ENCODE results near the gene COL8A2.

Gene COL8A2

DNA sequence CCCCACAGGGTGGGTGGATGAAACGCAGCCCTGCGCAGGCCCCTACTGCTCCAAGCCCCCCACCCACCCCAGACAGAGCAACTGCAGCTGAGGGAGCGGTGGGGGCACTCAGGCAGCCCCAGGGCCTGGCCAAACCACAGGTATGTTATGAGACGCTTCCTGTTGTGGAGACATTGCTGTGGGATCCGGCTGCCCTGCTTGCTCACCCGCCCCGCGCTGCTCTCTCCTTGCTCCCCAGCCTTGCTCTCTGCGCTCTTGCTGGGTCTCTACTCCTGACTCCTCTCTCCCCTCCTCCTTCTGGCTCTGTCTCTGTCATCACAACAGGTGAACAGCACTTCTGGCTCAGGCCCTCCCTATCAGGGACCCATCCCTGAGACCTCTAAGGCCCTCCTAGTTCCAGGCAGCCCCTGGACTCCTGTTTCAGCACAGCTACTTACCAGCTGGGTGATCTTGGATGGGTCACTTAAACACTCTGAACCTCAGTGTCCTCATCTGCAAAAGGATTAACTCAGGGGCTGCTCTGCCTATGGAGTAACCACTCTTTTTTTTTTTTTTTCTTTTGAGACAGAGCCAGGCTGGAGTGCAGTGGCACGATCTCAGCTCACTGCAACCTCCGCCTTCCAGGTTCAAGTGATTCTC lies 15.9 kb downstream of the COL8A2 start:
- DNase-seq: no peak

DNA sequence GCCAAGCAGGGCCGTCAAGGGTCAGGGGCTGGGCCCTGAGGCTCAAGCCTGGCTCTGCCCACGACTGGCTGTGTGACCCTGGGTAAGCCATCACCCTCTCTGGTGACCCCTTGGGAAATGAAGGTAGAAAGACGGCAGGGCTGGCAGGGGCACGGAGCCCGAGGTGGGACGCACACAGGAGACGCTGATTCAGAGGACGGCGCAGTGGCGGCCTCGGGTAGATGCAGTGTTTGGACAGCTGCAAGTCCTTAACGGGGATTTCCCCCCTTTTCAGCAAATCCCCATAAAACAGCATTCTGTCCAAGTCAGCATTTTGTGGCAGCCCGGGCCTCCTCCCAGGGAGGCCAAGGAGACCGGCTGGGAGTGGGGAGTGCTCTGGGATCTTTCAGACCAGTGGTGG lies 16.7 kb downstream of the COL8A2 start:
- DNase-seq: no peak

DNA sequence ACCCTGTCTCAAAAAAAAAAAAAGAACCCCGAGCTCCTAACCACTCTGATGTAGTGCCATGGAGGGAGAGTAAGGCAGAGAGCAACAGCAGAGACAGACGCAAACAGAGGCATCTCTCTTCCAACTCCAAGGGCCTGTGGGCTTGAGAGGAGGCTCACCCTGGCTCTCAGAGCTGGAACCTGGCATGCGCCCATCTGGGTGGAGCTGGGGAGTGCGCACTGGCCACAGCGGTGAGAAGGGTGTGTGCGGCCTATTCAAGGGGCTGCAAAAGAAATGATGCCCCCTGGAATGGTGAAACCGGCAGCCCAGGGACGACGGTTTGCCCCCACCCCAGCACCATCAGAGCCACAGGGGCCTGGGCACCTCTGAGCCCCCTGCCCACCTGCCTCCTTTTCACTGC lies 17.6 kb downstream of the COL8A2 start:
- no peak for DNase-seq

- DNase-seq: no peak
Measured at GRCh38 chr1:36106269-36106668, 18.8 kb downstream of the COL8A2 start.

GRCh38 chr1:36101546-36101945 lies 23.5 kb downstream of the COL8A2 start:
- no peak for DNase-seq

- DNase-seq: no peak
Measured at GRCh38 chr1:36100376-36100775, 24.6 kb downstream of the COL8A2 start.

- peak; percentile 75 to 87 (median 78) for DNase-seq
Measured at GRCh38 chr1:36099681-36100341, 25.2 kb downstream of the COL8A2 start.

- DNase-seq: no peak
Measured at GRCh38 chr1:36098650-36099365, 26.2 kb downstream of the COL8A2 start.

DNA sequence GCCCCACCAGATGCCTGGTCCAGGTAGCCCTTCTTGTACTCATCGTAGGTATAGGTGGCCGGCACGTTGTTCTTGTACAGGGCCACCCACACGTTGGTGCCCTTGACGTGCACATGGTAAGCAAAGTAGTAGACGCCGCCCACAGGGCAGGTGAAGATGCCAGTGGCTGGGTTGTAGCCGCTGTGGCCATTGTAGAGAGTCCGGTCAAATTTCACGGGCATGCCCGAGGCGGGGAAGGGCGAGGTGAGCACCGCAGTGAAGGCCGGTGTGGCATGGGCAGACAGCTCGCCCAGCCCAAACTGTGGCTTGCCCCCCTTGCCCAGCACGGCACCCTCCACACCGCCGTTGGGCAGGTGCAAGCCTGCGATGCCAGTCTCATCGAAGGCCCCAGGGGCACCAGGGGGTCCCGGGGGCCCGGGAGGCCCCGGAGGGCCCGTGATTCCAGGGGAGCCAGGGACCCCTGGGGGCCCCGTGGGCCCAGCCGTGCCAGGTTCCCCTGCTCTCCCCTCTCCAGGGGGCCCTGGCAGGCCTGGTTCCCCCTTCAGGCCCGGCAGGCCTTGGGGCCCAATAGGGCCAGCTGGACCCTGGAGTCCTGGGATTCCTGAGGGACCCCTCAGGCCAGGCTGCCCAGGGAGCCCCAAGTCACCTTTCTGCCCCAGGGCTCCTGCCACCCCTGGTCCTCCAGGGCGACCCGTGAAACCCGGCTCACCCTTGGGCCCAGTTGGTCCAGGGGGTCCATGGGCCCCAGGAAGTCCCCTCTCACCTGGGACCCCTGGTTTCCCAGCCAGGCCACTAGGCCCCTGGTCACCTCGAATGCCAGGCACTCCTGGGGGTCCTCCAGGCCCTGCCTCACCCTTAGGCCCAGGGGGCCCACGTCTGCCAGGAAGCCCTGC lies 27.1 kb downstream of the COL8A2 start:
- DNase-seq: no peak

DNA sequence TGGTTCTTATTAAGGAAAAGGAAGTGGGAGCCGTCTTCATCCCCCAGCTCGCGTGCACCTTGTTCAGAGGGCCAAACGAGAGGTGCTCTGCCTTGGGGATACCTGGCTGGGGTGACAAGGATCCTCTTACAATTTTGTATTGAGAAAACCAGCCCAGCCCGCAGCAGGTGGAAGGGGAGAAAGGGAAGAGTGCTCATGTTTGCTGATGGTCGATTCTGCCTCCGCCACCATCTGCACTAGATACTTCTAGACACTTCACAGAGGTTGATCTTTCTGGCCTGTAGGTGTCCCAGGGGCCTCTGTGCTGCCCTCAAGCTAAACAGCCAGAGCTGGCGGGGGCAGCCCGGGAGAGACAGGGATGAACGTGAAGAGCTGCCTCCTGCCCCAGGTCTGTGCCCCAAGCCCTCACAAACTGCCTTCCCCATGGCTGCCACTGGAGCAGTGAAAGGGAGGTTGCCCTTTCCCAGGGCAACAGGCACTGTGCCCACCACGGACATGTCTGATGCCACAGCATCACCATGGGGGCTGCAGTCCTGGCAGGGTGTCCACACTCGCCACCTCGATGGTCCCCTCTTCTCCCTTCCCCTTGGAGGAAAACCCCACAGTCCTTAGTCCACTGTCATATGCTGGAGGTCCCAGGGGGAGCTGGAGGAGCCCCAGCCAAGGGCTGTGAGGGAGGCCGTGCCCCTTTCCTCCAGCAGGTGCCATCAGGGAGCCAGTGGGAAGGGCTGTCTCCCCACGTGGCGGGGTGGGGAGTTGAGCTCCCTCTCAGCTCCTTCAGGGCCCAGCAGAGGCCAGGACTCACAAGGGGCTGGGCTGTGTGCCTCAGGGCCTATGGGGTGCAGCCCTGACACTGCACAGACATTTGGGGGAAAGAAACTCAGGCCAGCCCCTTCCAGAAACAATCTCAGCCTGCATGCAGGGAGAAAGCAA lies 28.3 kb downstream of the COL8A2 start:
- DNase-seq: no peak

- DNase-seq: peak; percentile 55 to 63 (median 60)
Measured at GRCh38 chr1:36095760-36096405, 29.1 kb downstream of the COL8A2 start.

- DNase-seq: no peak
Measured at GRCh38 chr1:36094621-36095061, 30.4 kb downstream of the COL8A2 start.

GRCh38 chr1:36093929-36094328 lies 31.1 kb downstream of the COL8A2 start:
- peak in 2 of 3 donors; percentile 13 to 26 for DNase-seq

- DNase-seq: no peak
Measured at GRCh38 chr1:36093226-36093625, 31.8 kb downstream of the COL8A2 start.

- DNase-seq: no peak
Measured at GRCh38 chr1:36092798-36093185, 32.2 kb downstream of the COL8A2 start.

GRCh38 chr1:36092166-36092797 lies 32.7 kb downstream of the COL8A2 start:
- DNase-seq: no peak

- no peak for DNase-seq
Measured at GRCh38 chr1:36091698-36092097, 33.3 kb downstream of the COL8A2 start.

DNA sequence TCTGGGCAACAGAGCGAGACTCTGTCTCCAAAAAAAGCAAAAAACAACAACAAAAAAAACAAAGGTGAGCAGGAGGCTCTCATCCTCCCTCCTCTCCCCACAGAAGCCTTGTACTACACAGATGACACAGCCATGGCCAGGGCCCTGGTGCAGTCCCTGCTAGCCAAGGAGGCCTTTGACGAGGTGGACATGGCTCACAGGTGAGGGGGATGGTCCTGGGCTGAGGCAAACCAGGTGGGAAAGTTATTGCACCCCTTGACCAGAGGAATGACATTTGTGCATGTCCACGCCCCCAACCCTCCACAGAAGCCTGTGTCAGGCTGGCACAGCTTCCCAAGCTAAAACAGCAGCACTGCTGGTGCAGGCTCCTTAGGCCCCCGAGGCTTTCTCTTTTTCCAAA lies 33.9 kb downstream of the COL8A2 start:
- DNase-seq: no peak

GRCh38 chr1:36089393-36090121 lies 35.5 kb downstream of the COL8A2 start:
- DNase-seq: peak; percentile 81 to 90 (median 88)

Data from suppressor macrophage treated with lipopolysaccharide for 1 hour (primary cell).